Measurements from ENCODE around the gene ARMC7. TPM values are rescaled to one million over a fixed set of nuclear protein-coding genes. Genes with fewer than 3 reads are reported as not detected.
A peak's percentile ranks its signal among the peaks of the same experiment; 100 is the strongest.

ARMC7 gene
- total RNA-seq, 1 experiment from 2014 or later = 12.3 TPM

DNA sequence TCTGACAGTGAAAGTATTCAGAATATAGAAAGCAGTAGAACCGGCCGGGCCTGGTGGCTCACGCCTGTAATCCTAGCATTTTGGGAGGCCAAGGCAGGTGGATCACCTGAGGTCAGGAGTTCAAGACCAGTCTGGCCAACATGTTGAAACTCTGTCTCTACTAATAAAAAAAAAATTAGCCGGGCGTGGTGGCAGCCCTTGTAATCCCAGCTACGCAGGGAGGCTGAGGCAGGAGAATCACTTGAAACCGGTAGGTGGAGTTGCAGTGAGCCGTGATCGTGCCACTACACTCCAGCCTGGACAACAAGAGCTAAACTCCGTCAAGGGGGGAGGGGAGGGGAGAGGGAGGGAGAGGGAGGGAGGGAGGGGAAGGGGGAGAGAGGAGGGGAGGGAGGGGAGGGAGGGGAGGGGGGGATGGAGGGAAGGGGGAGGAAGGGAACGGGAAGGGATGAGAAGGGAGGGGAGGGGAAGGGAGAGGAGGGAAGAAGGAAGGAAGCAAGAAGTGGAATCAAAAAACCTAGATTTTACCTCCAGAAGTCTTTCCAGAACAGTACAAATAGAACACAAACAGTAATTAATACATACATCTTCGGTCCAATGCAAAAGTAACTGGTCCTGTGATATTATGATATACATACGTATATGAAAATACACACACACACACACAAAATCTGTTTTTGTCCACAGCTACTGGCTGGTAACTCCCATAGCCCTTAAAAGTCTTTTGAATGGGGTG, 32.6 kb downstream of the ARMC7 start:
- ChIA-PET CTCF (no interaction called here), POLR2A (ENCODE audit: low non-redundant PET) (no interaction called here)
- Histone ChIP-seq H3K4me1 (ENCODE audit: insufficient read depth, low read length, poor library complexity, severe bottlenecking) (no peaks in the 10 kb centered on the region), H3K4me3 (ENCODE audit: low read depth, low read length, poor library complexity, severe bottlenecking) (no peak overlapping the region), H3K36me3 (ENCODE audit: insufficient read depth, low read length, poor library complexity, severe bottlenecking) (peaks cover 94% of the 10 kb centered on the region), H3K27ac (ENCODE audit: low read depth, low read length, poor library complexity, severe bottlenecking) (no peak overlapping the region), H3K27me3 (replicated peaks; ENCODE audit: insufficient read depth, low read depth, low read length, poor library complexity) (no peaks in the 10 kb centered on the region), H3K9me3 (ENCODE audit: low read depth, low read length, poor library complexity, severe bottlenecking) (no peaks in the 10 kb centered on the region)
- BruUV-seq (replicated peaks) = no TSS peak
- DNase-seq (ENCODE audit: low spot score) = no peak
- TF ChIP-seq EZH2 (IDR thresholded peaks at IDR 0.05; ENCODE audit: borderline replicate concordance, low read depth, low read length, poor library complexity, severe bottlenecking) = no peak
- TF ChIP-seq, protein P1, sequence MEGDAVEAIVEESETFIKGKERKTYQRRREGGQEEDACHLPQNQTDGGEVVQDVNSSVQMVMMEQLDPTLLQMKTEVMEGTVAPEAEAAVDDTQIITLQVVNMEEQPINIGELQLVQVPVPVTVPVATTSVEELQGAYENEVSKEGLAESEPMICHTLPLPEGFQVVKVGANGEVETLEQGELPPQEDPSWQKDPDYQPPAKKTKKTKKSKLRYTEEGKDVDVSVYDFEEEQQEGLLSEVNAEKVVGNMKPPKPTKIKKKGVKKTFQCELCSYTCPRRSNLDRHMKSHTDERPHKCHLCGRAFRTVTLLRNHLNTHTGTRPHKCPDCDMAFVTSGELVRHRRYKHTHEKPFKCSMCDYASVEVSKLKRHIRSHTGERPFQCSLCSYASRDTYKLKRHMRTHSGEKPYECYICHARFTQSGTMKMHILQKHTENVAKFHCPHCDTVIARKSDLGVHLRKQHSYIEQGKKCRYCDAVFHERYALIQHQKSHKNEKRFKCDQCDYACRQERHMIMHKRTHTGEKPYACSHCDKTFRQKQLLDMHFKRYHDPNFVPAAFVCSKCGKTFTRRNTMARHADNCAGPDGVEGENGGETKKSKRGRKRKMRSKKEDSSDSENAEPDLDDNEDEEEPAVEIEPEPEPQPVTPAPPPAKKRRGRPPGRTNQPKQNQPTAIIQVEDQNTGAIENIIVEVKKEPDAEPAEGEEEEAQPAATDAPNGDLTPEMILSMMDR (conservative IDR thresholded peaks at IDR 0.05; ENCODE audit: low read depth, low read length) = no peak
- intact Hi-C loops (cut with micrococcal nuclease; ENCODE audit: unreplicated experiment) = no loop called here

GRCh38 chr17:75144816-75145512, 35.2 kb downstream of the ARMC7 start:
- Histone ChIP-seq H3K4me1 (ENCODE audit: insufficient read depth, low read length, poor library complexity, severe bottlenecking) (no peaks in the 10 kb centered on the region), H3K9me3 (ENCODE audit: low read depth, low read length, poor library complexity, severe bottlenecking) (no peaks in the 10 kb centered on the region), H3K4me3 (ENCODE audit: low read depth, low read length, poor library complexity, severe bottlenecking) (no peak overlapping the region), H3K27ac (ENCODE audit: low read depth, low read length, poor library complexity, severe bottlenecking) (no peak overlapping the region), H3K27me3 (replicated peaks; ENCODE audit: insufficient read depth, low read depth, low read length, poor library complexity) (no peaks in the 10 kb centered on the region), H3K36me3 (ENCODE audit: insufficient read depth, low read length, poor library complexity, severe bottlenecking) (peaks cover 88% of the 10 kb centered on the region)
- no peak for DNase-seq (ENCODE audit: low spot score)
- BruUV-seq (replicated peaks) = TSS peak; percentile 0
- no peak for TF ChIP-seq EZH2 (IDR thresholded peaks at IDR 0.05; ENCODE audit: borderline replicate concordance, low read depth, low read length, poor library complexity, severe bottlenecking)
- intact Hi-C loops (cut with micrococcal nuclease; ENCODE audit: unreplicated experiment) = no loop called here
- ChIA-PET POLR2A (ENCODE audit: low non-redundant PET) (interaction anchor here (0.7 kb wide), 1 partner anchor 136 kb away, joined by 15 read pairs; no protein-coding TSS in a partner anchor), CTCF (no interaction called here)

GRCh38 chr17:75146592-75146991, 36.8 kb downstream of the ARMC7 start:
- POLR2A ChIA-PET (ENCODE audit: low non-redundant PET) = no interaction called here
- TF ChIP-seq, protein P1 (conservative IDR thresholded peaks at IDR 0.05; ENCODE audit: low read depth, low read length) = no peak
- no peak for TF ChIP-seq EZH2 (IDR thresholded peaks at IDR 0.05; ENCODE audit: borderline replicate concordance, low read depth, low read length, poor library complexity, severe bottlenecking)
- no TSS peak for BruUV-seq (replicated peaks)
- no peak overlapping the region for H3K4me3 ChIP-seq (ENCODE audit: low read depth, low read length, poor library complexity, severe bottlenecking)
- no peaks in the 10 kb centered on the region for H3K4me1 ChIP-seq (ENCODE audit: insufficient read depth, low read length, poor library complexity, severe bottlenecking)
- peaks cover 72% of the 10 kb centered on the region for H3K36me3 ChIP-seq (ENCODE audit: insufficient read depth, low read length, poor library complexity, severe bottlenecking)
- CTCF ChIA-PET = no interaction called here
- H3K27me3 ChIP-seq (replicated peaks; ENCODE audit: insufficient read depth, low read depth, low read length, poor library complexity) = no peaks in the 10 kb centered on the region
- no peak for DNase-seq (ENCODE audit: low spot score)
- intact Hi-C loops (cut with micrococcal nuclease; ENCODE audit: unreplicated experiment) = no loop called here
- H3K9me3 ChIP-seq (ENCODE audit: low read depth, low read length, poor library complexity, severe bottlenecking) = no peaks in the 10 kb centered on the region
- no peak overlapping the region for H3K27ac ChIP-seq (ENCODE audit: low read depth, low read length, poor library complexity, severe bottlenecking)

Measured in A673 (cell line).